Gastrocnemius medialis (tissue), 4 donors: ENCODE results near the gene GRID2.

Experiments used
- POLR2A ChIP-seq, 2 donors: fragments of 450-650 bp; IDR thresholded peaks; one replicate each; pipeline ENCODE4 v1.6.1; 2017; ENCODE audit warnings: antibody characterized with exemption in 2 of 2, mild to moderate bottlenecking in 2 of 2, moderate library complexity in 2 of 2
- TF ChIP-seq, protein P1 (sequence below), 5 experiments: fragments of 450-650 bp in 3 of 5; fragments of 200-600 bp in 2 of 5; sonication (generic) in 2 of 5; IDR thresholded peaks in 4 of 5; conservative IDR thresholded peaks in 1 of 5; 1 replicate in 4 of 5; 2 replicates in 1 of 5; pipeline ENCODE4 v1.5.1; 2016 to 2019; ENCODE audit warnings: antibody characterized with exemption in 5 of 5, mild to moderate bottlenecking in 3 of 5, moderate library complexity in 3 of 5

DNA sequence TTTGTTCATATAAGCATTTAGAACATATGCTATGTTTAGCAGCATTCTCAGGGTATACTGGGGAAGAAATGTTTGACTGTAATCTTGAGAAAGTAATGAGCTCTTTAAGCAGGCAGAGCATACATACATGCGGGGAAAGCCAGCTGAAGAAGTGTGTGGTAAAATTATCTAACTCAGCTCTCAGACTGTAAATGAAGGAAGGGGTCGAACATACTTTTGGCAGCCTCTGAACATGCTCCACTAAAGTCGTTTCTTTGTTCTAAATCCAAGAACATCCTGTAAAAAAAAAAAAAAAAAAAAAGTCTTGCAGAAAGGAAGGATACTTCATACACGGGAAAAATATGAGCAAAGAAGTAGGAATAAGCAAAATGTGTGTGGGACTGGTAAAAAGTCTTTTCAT lies 224.8 kb downstream of the GRID2 start:
- TF ChIP-seq, protein P1, sequence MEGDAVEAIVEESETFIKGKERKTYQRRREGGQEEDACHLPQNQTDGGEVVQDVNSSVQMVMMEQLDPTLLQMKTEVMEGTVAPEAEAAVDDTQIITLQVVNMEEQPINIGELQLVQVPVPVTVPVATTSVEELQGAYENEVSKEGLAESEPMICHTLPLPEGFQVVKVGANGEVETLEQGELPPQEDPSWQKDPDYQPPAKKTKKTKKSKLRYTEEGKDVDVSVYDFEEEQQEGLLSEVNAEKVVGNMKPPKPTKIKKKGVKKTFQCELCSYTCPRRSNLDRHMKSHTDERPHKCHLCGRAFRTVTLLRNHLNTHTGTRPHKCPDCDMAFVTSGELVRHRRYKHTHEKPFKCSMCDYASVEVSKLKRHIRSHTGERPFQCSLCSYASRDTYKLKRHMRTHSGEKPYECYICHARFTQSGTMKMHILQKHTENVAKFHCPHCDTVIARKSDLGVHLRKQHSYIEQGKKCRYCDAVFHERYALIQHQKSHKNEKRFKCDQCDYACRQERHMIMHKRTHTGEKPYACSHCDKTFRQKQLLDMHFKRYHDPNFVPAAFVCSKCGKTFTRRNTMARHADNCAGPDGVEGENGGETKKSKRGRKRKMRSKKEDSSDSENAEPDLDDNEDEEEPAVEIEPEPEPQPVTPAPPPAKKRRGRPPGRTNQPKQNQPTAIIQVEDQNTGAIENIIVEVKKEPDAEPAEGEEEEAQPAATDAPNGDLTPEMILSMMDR (IDR thresholded peaks at IDR 0.05 in 4 of 5, conservative IDR thresholded peaks at IDR 0.05 in 1 of 5): no peak
- TF ChIP-seq POLR2A (IDR thresholded peaks at IDR 0.05): no peak
